H1 (cell line): ENCODE data around the gene UBA3. TPM values are rescaled to one million over a fixed set of nuclear protein-coding genes. Genes with fewer than 3 reads are reported as not detected.

ENCODE experiments used
- CTCF ChIA-PET: fragments of 300-600 bp; sonication (Branson Sonifier 250); formaldehyde crosslinking; loops from one replicate; lab custom pipeline; 2021; ENCODE audit not compliant: partially characterized antibody; lab: Charles Lee
- POLR2A ChIA-PET: fragments of 300-600 bp; sonication (Branson Sonifier 250); formaldehyde crosslinking; loops from one replicate; lab custom pipeline; 2021; ENCODE audit warnings: inconsistent platforms; ENCODE audit not compliant: partially characterized antibody; lab: Charles Lee
- DNase-seq, 2 experiments: peaks; one replicate each; pipeline versions ENCODE4 v3.0.0 to v3.0.0-alpha.2; 2010 to 2022; ENCODE audit warnings: low spot score in 2 of 2, low read depth in 1 of 2, mixed read lengths in 1 of 2
- FAIRE-seq: peaks from 2 replicates; lab custom pipeline; 2011; peaks lifted over from hg19 to GRCh38; lab: Jason Lieb, UNC
- H2AFZ ChIP-seq: 2 replicates; pipeline ENCODE4 v1.8.1; 2012; ENCODE audit warnings: low read length, inconsistent platforms
- H2AK5ac ChIP-seq: 2 replicates; pipeline ENCODE4 v1.6.1; 2013; ENCODE audit warnings: low read depth, low read length
- H2BK120ac ChIP-seq: replicated peaks from 2 replicates; pipeline ENCODE3; 2013; ENCODE audit warnings: low read depth, low read length, inconsistent platforms
- H2BK12ac ChIP-seq: 2 replicates; pipeline ENCODE4 v1.6.1; 2013; ENCODE audit warnings: low read depth, low read length
- H2BK15ac ChIP-seq: 2 replicates; pipeline ENCODE4 v1.6.1; 2013; ENCODE audit warnings: low read length
- H2BK20ac ChIP-seq: 2 replicates; pipeline ENCODE4 v1.6.1; 2013; ENCODE audit warnings: low read length
- H2BK5ac ChIP-seq: 2 replicates; pipeline ENCODE4 v1.6.1; 2013; ENCODE audit warnings: low read depth, low read length
- H3K14ac ChIP-seq: 2 replicates; pipeline ENCODE4 v1.6.1; 2013; ENCODE audit warnings: inconsistent platforms; ENCODE audit not compliant: insufficient read length
- H3K18ac ChIP-seq: 2 replicates; pipeline ENCODE4 v1.6.1; 2013; ENCODE audit warnings: low read length; ENCODE audit errors: extremely low read depth
- H3K23ac ChIP-seq: 2 replicates; pipeline ENCODE4 v1.6.1; 2013; ENCODE audit warnings: inconsistent platforms; ENCODE audit not compliant: insufficient read length
- H3K23me2 ChIP-seq: 2 replicates; pipeline ENCODE4 v1.6.1; 2013; ENCODE audit warnings: low read depth, low read length
- H3K27ac ChIP-seq: 2 replicates; pipeline ENCODE4 v1.6.1; 2011; ENCODE audit warnings: low read depth, low read length, inconsistent platforms
- H3K27me3 ChIP-seq, 4 experiments: replicated peaks in 1 of 4; 1 replicate in 1 of 4; 2 replicates in 3 of 4; pipeline versions ENCODE4 v1.6.1 to v1.8.1; 2011 to 2013; ENCODE audit warnings: low read length in 3 of 4, mild to moderate bottlenecking in 3 of 4, inconsistent platforms in 2 of 4, mixed read lengths in 2 of 4, moderate library complexity in 1 of 4; ENCODE audit not compliant: control insufficient read depth in 3 of 4, insufficient read depth in 3 of 4; ENCODE audit errors: extremely low read depth in 1 of 4
- H3K36me3 ChIP-seq, 4 experiments: 2 replicates each; pipeline versions ENCODE4 v1.6.1 to v1.8.1; 2011 to 2013; ENCODE audit warnings: mild to moderate bottlenecking in 4 of 4, low read length in 3 of 4, moderate library complexity in 2 of 4, control low read depth in 1 of 4, inconsistent platforms in 1 of 4; ENCODE audit not compliant: insufficient read depth in 4 of 4, control insufficient read depth in 2 of 4
- H3K4ac ChIP-seq: replicated peaks from 2 replicates; pipeline ENCODE3; 2013; ENCODE audit warnings: low read length, low read depth, mixed read lengths, inconsistent platforms; ENCODE audit not compliant: insufficient read length
- H3K4me1 ChIP-seq, 4 experiments: replicated peaks in 1 of 4; 1 replicate in 1 of 4; 2 replicates in 3 of 4; pipeline versions ENCODE4 v1.6.1 to v1.8.1; 2011 to 2013; ENCODE audit warnings: low read length in 3 of 4, inconsistent platforms in 2 of 4, mixed read lengths in 1 of 4; ENCODE audit not compliant: insufficient read depth in 4 of 4, control insufficient read depth in 3 of 4
- H3K4me2 ChIP-seq, 2 experiments: 2 replicates each; pipeline versions ENCODE4 v1.6.1 to v1.8.1; 2011 to 2013; ENCODE audit warnings: low read depth in 2 of 2, low read length in 2 of 2, control low read depth in 1 of 2, inconsistent platforms in 1 of 2, mild to moderate bottlenecking in 1 of 2; ENCODE audit not compliant: insufficient read depth in 1 of 2
- H3K4me3 ChIP-seq, 4 experiments: fragments of 200-600, 300-600 bp in 1 of 4; sonication (generic), shearing (Covaris generic), sonication (Bioruptor Twin) in 1 of 4; 2 replicates each; pipeline versions ENCODE4 v1.5.1 to v1.8.1; 2011 to 2016; ENCODE audit warnings: low read length in 4 of 4, low read depth in 3 of 4, control low read depth in 2 of 4, inconsistent platforms in 2 of 4, mild to moderate bottlenecking in 2 of 4, mixed read lengths in 1 of 4, moderate library complexity in 1 of 4; ENCODE audit not compliant: insufficient read depth in 2 of 4; ENCODE audit errors: extremely low read depth in 1 of 4
- H3K56ac ChIP-seq: replicated peaks from 2 replicates; pipeline ENCODE3; 2013; ENCODE audit warnings: low read depth, mild to moderate bottlenecking, mixed read lengths, low read length, inconsistent platforms; ENCODE audit not compliant: insufficient read length
- H3K79me1 ChIP-seq: 2 replicates; pipeline ENCODE4 v1.6.1; 2013; ENCODE audit warnings: low read depth, low read length, control low read depth
- H3K79me2 ChIP-seq, 2 experiments: 2 replicates each; pipeline versions ENCODE4 v1.6.1 to v1.8.1; 2012 to 2013; ENCODE audit warnings: low read length in 2 of 2, mild to moderate bottlenecking in 2 of 2, inconsistent platforms in 1 of 2; ENCODE audit not compliant: insufficient read depth in 2 of 2, control insufficient read depth in 1 of 2
- H3K9ac ChIP-seq, 4 experiments: replicated peaks in 1 of 4; 1 replicate in 1 of 4; 2 replicates in 3 of 4; pipeline versions ENCODE4 v1.6.1 to v1.8.1; 2011 to 2013; ENCODE audit warnings: low read depth in 3 of 4, low read length in 3 of 4, control low read depth in 2 of 4, mild to moderate bottlenecking in 2 of 4, moderate library complexity in 2 of 4, inconsistent platforms in 1 of 4; ENCODE audit errors: extremely low read depth in 1 of 4
- H3K9me3 ChIP-seq, 2 experiments: 2 replicates each; pipeline versions ENCODE4 v1.6.1 to v1.8.1; 2012 to 2013; ENCODE audit warnings: mild to moderate bottlenecking in 2 of 2, moderate library complexity in 2 of 2, control low read depth in 1 of 2, inconsistent platforms in 1 of 2, low read depth in 1 of 2, low read length in 1 of 2, mixed read lengths in 1 of 2; ENCODE audit not compliant: insufficient read depth in 2 of 2
- H4K20me1 ChIP-seq, 2 experiments: replicated peaks in 1 of 2; 2 replicates each; pipeline versions ENCODE3 to v1.8.1; 2011 to 2013; ENCODE audit warnings: inconsistent platforms in 2 of 2, low read length in 2 of 2, mild to moderate bottlenecking in 1 of 2; ENCODE audit not compliant: insufficient read depth in 2 of 2, control insufficient read depth in 1 of 2
- H4K5ac ChIP-seq: 2 replicates; pipeline ENCODE4 v1.6.1; 2013; ENCODE audit warnings: low read length, low read depth, mixed read lengths, inconsistent platforms; ENCODE audit not compliant: insufficient read length
- H4K8ac ChIP-seq: 2 replicates; pipeline ENCODE4 v1.8.0; 2013; ENCODE audit warnings: mild to moderate bottlenecking, moderate library complexity, low read length, inconsistent platforms; ENCODE audit not compliant: insufficient read depth; ENCODE audit errors: extremely low read depth
- H4K91ac ChIP-seq: replicated peaks from 2 replicates; pipeline ENCODE3; 2013; ENCODE audit warnings: low read length, mixed read lengths, inconsistent platforms; ENCODE audit not compliant: insufficient read length
- ASH2L ChIP-seq: fragments of 200-600, 300-600 bp; sonication (generic); IDR thresholded peaks from one replicate; pipeline ENCODE4 v1.7.1; 2017; ENCODE audit warnings: low read length
- CREB1 ChIP-seq: IDR thresholded peaks from 2 replicates; pipeline ENCODE4 v1.6.1; 2012; ENCODE audit warnings: inconsistent platforms
- EGR1 ChIP-seq: IDR thresholded peaks from 2 replicates; pipeline ENCODE4 v1.6.1; 2011; ENCODE audit warnings: low read depth, low read length, borderline replicate concordance
- FOSL1 ChIP-seq: IDR thresholded peaks from 2 replicates; pipeline ENCODE4 v1.6.1; 2011; ENCODE audit warnings: mild to moderate bottlenecking, low read depth, low read length, moderate library complexity; ENCODE audit not compliant: insufficient read depth
- GTF2F1 ChIP-seq: IDR thresholded peaks from 2 replicates; pipeline ENCODE4 v1.6.1; 2012; ENCODE audit warnings: low read depth, low read length, improper control_type of control experiment, borderline replicate concordance
- HDAC6 ChIP-seq: IDR thresholded peaks from one replicate; pipeline ENCODE4 v1.7.1; 2012; ENCODE audit warnings: low read depth, mild to moderate bottlenecking, inconsistent platforms, low read length, moderate library complexity
- JUN ChIP-seq: IDR thresholded peaks from 2 replicates; pipeline ENCODE4 v1.6.1; 2011; ENCODE audit warnings: low read depth, mild to moderate bottlenecking, improper control_type of control experiment, low read length
- MAX ChIP-seq: IDR thresholded peaks from 2 replicates; pipeline ENCODE4 v1.6.1; 2012; ENCODE audit warnings: inconsistent platforms
- POLR2AphosphoS5 ChIP-seq: IDR thresholded peaks from 2 replicates; pipeline ENCODE4 v1.6.1; 2011; ENCODE audit warnings: low read depth, low read length
- RAD21 ChIP-seq, 2 experiments: IDR thresholded peaks in 1 of 2; conservative IDR thresholded peaks in 1 of 2; 2 replicates each; pipeline ENCODE4 v1.6.1; 2011; ENCODE audit warnings: low read depth in 2 of 2, low read length in 2 of 2, improper control_type of control experiment in 1 of 2, inconsistent platforms in 1 of 2, mild to moderate bottlenecking in 1 of 2, moderate library complexity in 1 of 2
- RFX5 ChIP-seq: IDR thresholded peaks from 2 replicates; pipeline ENCODE4 v1.6.1; 2011; ENCODE audit warnings: low read depth, low read length, improper control_type of control experiment, borderline replicate concordance
- RXRA ChIP-seq: IDR thresholded peaks from 2 replicates; pipeline ENCODE4 v1.6.1; 2011; ENCODE audit warnings: low read depth, mild to moderate bottlenecking, low read length, moderate library complexity; ENCODE audit not compliant: insufficient read depth
- SIX5 ChIP-seq: IDR thresholded peaks from 2 replicates; pipeline ENCODE4 v1.6.1; 2011; ENCODE audit warnings: mild to moderate bottlenecking, low read depth, low read length
- TBP ChIP-seq: IDR thresholded peaks from 2 replicates; pipeline ENCODE4 v1.6.1; 2011; ENCODE audit warnings: low read depth, low read length, improper control_type of control experiment
- TEAD4 ChIP-seq: IDR thresholded peaks from 2 replicates; pipeline ENCODE4 v1.6.1; 2012; ENCODE audit warnings: low read depth, low read length, inconsistent platforms, mixed read lengths
- YY1 ChIP-seq: IDR thresholded peaks from 2 replicates; pipeline ENCODE4 v1.6.1; 2011; ENCODE audit warnings: low read depth, mild to moderate bottlenecking, low read length
- WGBS, 2 experiments: shearing (Covaris generic) in 1 of 2; methylation state at CpG; one replicate each; pipeline versions ENCODE4 v1.1.6 to v1.1.7; 2013 to 2015; ENCODE audit warnings: low lambda C conversion rate in 2 of 2, mixed read lengths in 2 of 2, inconsistent platforms in 1 of 2, low coverage in 1 of 2, missing lambda C conversion rate in 1 of 2; ENCODE audit not compliant: insufficient replicate concordance in 2 of 2, insufficient coverage in 1 of 2, insufficient read length in 1 of 2; ENCODE audit errors: extremely low coverage in 1 of 2, missing lambda C conversion rate in 1 of 2; 5-methylcytosine and 5-hydroxymethylcytosine counted together
- polyA plus RNA-seq, 7 experiments: library from polyadenylated mRNA; depleted of rRNA in 3 of 7; stranded (reverse) in 5 of 7; unstranded in 2 of 7; fragments of >200 nt in 5 of 7; fragments of 200-250 nt in 2 of 7; gene quantifications; 1 replicate in 5 of 7; 2 replicates in 1 of 7; 4 replicates in 1 of 7; pipeline versions ENCODE4 v1.2.1 to v1.2.3, GENCODE V29; 2011 to 2013; ENCODE audit warnings: missing spikeins in 2 of 7, mixed read lengths in 2 of 7
- total RNA-seq: library from RNA; stranded (reverse); fragmentation: NEBNext Ultra II Directional; extraction: Animal tissue kit (Norgen Biotek cat#: 25700); gene quantifications from 2 replicates; pipeline ENCODE4 v1.2.1, GENCODE V29; 2021

Gene UBA3
- total and polyA plus RNA-seq, 2 of the 8 experiments (the other 6 are each of a cell fraction or from before 2014, with no cell fraction given), result 40.8 to 97.8 TPM

GRCh38 chr3:69121513-69121912 is 41.3 kb upstream of the UBA3 start:
- Histone ChIP-seq H2AFZ (no peak overlapping the region), H3K4ac (no peak overlapping the region), H3K4me3 (no peak overlapping the region), H3K9ac (no peak overlapping the region), H3K36me3 (no peaks in the 10 kb centered on the region), H3K27me3 (no peaks in the 10 kb centered on the region), H3K23me2 (no peaks in the 10 kb centered on the region), H3K14ac (no peak overlapping the region), H3K56ac (no peak overlapping the region), H3K27ac (no peak overlapping the region), H3K4me1 (no peaks in the 10 kb centered on the region), H3K23ac (no peak overlapping the region), H3K79me2 (no peaks in the 10 kb centered on the region), H4K91ac (no peak overlapping the region), H2BK120ac (no peak overlapping the region), H2BK5ac (no peak overlapping the region), H3K9me3 (no peaks in the 10 kb centered on the region), H3K4me2 (no peak overlapping the region), H2AK5ac (no peak overlapping the region), H4K20me1 (no peaks in the 10 kb centered on the region), H4K5ac (no peak overlapping the region), H3K79me1 (no peaks in the 10 kb centered on the region), H2BK15ac (no peak overlapping the region), H3K18ac (no peak overlapping the region), H2BK20ac (no peak overlapping the region), H4K8ac (no peak overlapping the region), H2BK12ac (no peak overlapping the region)
- CTCF ChIA-PET, result interaction anchor here (0.6 to 6.3 kb wide), 37 partner anchors 10 to 1120 kb away, joined by 3 to 59 read pairs (median 5); no protein-coding TSS in a partner anchor
- FAIRE-seq (no peak), DNase-seq (no peak)
- POLR2A ChIA-PET, result interaction anchor here (0.8 to 1.4 kb wide), 2 partner anchors 23 to 42 kb away, joined by 3 to 5 read pairs; partner anchors contain the start of gene UBA3
- WGBS, 2 experiments, result 87% methylated on average over 6 of the region's 6 CpGs; no CpG with 5 or more reads in 1 of the 2 experiments
- TF ChIP-seq HDAC6 (no peak), SIX5 (no peak), RAD21 (IDR thresholded peaks at IDR 0.05 in 1 of 2, conservative IDR thresholded peaks at IDR 0.05 in 1 of 2; ENCODE audit: low read depth in 2 of 2, low read length in 2 of 2) (no peak), YY1 (no peak), JUN (no peak), FOSL1 (no peak), CREB1 (no peak), TBP (no peak), TEAD4 (no peak), EGR1 (no peak), RXRA (no peak), MAX (no peak), POLR2AphosphoS5 (no peak), ASH2L (no peak), RFX5 (no peak), GTF2F1 (no peak)
